Activated CD4-positive, alpha-beta memory T cell treated with anti-CD3 and anti-CD28 coated beads, Interleukin-2, amount 10 ng/mL, durations not matched to agents 7 days and 5 days (primary cell): Measurements from ENCODE around the gene SEC61B. TPM values are rescaled to one million over a fixed set of nuclear protein-coding genes. Genes with fewer than 3 reads are reported as not detected.

Experiments
- CTCF ChIA-PET: fragments of 350-600 bp; sonication (Branson Sonifier 250); formaldehyde crosslinking; loops from one replicate; lab custom pipeline; 2021; ENCODE audit warnings: antibody characterized with exemption, inconsistent platforms; lab: Charles Lee
- POLR2A ChIA-PET: fragments of 350-600 bp; sonication (Branson Sonifier 250); formaldehyde crosslinking; loops from one replicate; lab custom pipeline; 2021; ENCODE audit warnings: antibody characterized with exemption; lab: Charles Lee
- DNase-seq: peaks from one replicate; pipeline ENCODE4 v3.0.0-alpha.2; 2020
- H3K27ac Mint-ChIP-seq: one replicate; pipeline ENCODE4 v1.8.0; 2021; ENCODE audit warnings: mild to moderate bottlenecking, mixed read lengths
- H3K27me3 Mint-ChIP-seq: one replicate; pipeline ENCODE4 v1.8.0; 2021; ENCODE audit warnings: mixed read lengths
- H3K36me3 Mint-ChIP-seq: one replicate; pipeline ENCODE4 v1.8.0; 2021; ENCODE audit warnings: low read depth, mixed read lengths
- H3K4me1 Mint-ChIP-seq: one replicate; pipeline ENCODE4 v1.8.0; 2021; ENCODE audit warnings: mixed read lengths
- H3K4me3 Mint-ChIP-seq: one replicate; pipeline ENCODE4 v1.8.0; 2021; ENCODE audit warnings: mild to moderate bottlenecking, mixed read lengths
- H3K9me3 Mint-ChIP-seq: one replicate; pipeline ENCODE4 v1.8.0; 2021; ENCODE audit warnings: mixed read lengths
- total RNA-seq, 2 experiments: library from RNA; stranded (reverse); gene quantifications; one replicate each; pipeline ENCODE4 v1.2.3, GENCODE V29; 2021

The SEC61B gene
- total RNA-seq, 2 experiments from 2014 or later: 148 to 165 TPM

DNA sequence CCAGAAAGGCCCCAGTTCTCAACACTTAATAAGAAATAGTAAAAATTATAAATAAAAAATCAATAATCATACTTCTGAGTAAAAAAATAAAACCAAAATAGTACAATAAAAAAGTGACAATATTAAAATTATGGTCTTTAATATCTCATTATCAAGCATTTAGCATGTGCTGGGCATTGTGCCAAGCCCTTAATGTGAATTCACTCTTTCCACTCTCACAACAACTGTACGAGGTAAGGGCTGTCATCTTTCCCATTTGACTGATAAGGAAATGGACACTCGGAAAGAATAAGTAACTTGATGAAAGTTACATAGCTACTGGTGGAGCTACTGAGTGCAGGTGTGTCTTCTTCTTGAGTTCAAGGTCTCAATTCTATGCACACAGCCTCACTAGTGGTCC, 43.6 kb downstream of the SEC61B start:
- no peak for DNase-seq

DNA sequence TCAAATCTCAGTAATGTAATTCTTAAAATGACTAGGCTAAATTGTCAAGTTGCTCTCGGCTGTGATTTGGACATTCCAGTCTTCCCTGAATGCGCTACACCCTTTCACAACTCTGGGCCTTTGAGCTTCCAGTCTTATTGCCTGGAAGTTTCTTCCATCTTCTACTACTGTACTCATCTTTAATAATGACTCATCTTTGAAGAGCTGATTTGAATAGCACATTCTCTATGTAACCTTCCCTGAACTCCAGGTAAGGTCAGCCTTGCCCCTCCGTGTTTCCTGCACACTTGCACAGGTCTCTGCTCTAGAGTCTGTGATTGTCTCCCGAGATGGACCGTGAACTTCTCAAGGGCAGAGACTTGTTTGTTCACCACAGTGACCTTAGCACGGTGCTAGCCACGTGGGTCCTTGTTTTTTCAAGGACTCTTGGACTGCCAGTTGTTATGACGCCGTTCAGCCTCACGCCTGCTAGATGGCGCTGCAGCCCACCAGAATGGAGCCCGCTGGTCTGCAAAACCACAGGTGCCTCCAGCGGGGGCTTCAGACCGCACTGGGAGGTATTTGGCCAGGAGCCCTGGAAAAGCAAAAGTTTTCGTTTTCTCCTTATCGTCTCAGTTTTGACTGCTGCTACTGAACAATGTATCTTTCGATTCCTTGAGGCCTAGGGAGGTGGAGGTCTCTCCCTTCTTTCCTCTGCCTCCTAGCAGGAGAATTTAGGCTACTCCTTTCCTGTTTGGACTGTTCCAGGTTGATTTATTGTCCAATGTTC, 44.4 kb downstream of the SEC61B start:
- Mint-ChIP-seq H3K27ac (no peak overlapping the region), H3K4me3 (no peak overlapping the region)
- POLR2A ChIA-PET: no interaction called here

More for the DNA sequence above, 43.6 kb downstream of the SEC61B start:
- POLR2A ChIA-PET: no interaction called here
- no peak overlapping the region for H3K4me3 Mint-ChIP-seq
- peaks cover 9% of the 10 kb centered on the region for H3K27me3 Mint-ChIP-seq
- H3K4me1 Mint-ChIP-seq: peaks cover 10% of the 10 kb centered on the region
- no peak overlapping the region for H3K27ac Mint-ChIP-seq
- no peaks in the 10 kb centered on the region for H3K36me3 Mint-ChIP-seq
- no peaks in the 10 kb centered on the region for H3K9me3 Mint-ChIP-seq
- CTCF ChIA-PET: interaction anchor here (0.9 to 2.8 kb wide), 9 partner anchors 10 to 559 kb away, joined by 3 to 9 read pairs (median 3); partner anchors contain the start of genes ALG2 and SEC61B

GRCh38 chr9:99269416-99269815, 47.3 kb downstream of the SEC61B start:
- no peak for DNase-seq
- Mint-ChIP-seq H3K27ac (no peak overlapping the region), H3K4me1 (peaks cover 10% of the 10 kb centered on the region), H3K9me3 (no peaks in the 10 kb centered on the region), H3K27me3 (peaks cover 9% of the 10 kb centered on the region), H3K4me3 (no peak overlapping the region), H3K36me3 (no peaks in the 10 kb centered on the region)
- ChIA-PET CTCF (no interaction called here), POLR2A (no interaction called here)

More for the DNA sequence above, 44.4 kb downstream of the SEC61B start:
- Mint-ChIP-seq H3K27me3 (peaks cover 9% of the 10 kb centered on the region), H3K9me3 (no peaks in the 10 kb centered on the region), H3K36me3 (no peaks in the 10 kb centered on the region), H3K4me1 (peaks cover 10% of the 10 kb centered on the region)
- CTCF ChIA-PET: interaction anchor here (0.9 to 2.8 kb wide), 7 partner anchors 9 to 558 kb away, joined by 3 to 9 read pairs (median 3); no protein-coding TSS in a partner anchor
- peak; percentile 71 for DNase-seq

DNA sequence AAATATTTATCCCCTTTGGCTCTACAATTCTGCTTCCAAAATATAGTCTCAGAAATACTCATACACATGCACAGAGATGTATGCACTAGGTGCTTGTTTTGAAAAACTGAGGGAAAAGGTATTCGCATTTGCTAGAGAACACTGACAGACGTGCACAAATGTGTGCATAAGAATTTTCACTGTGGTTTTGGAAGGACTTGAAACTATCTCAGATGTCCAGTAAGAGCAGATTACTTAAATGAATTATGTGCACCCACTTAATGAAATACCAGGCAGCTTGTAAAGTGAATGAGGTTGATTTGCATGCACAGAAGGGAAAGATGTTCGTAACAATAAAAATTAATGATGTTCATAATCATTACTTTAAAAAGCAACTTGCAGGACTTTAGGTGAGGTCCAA, 48.4 kb downstream of the SEC61B start:
- H3K36me3 Mint-ChIP-seq: no peaks in the 10 kb centered on the region
- H3K4me1 Mint-ChIP-seq: peaks cover 10% of the 10 kb centered on the region
- H3K27me3 Mint-ChIP-seq: peaks cover 9% of the 10 kb centered on the region
- ChIA-PET CTCF (no interaction called here), POLR2A (no interaction called here)
- no peaks in the 10 kb centered on the region for H3K9me3 Mint-ChIP-seq
- H3K27ac Mint-ChIP-seq: no peak overlapping the region
- H3K4me3 Mint-ChIP-seq: no peak overlapping the region
- no peak for DNase-seq

- CTCF ChIA-PET: no interaction called here
- POLR2A ChIA-PET: no interaction called here
- no peak for DNase-seq
- Mint-ChIP-seq H3K9me3 (no peaks in the 10 kb centered on the region), H3K27ac (no peak overlapping the region), H3K36me3 (no peaks in the 10 kb centered on the region), H3K27me3 (peaks cover 20% of the 10 kb centered on the region), H3K4me3 (no peak overlapping the region), H3K4me1 (no peaks in the 10 kb centered on the region)
These were observed 50.8 kb downstream of the SEC61B start for GRCh38 chr9:99272836-99273235.

- POLR2A ChIA-PET: no interaction called here
- Mint-ChIP-seq H3K27ac (no peak overlapping the region), H3K36me3 (no peaks in the 10 kb centered on the region), H3K4me3 (no peak overlapping the region), H3K9me3 (no peaks in the 10 kb centered on the region), H3K27me3 (peaks cover 24% of the 10 kb centered on the region), H3K4me1 (no peaks in the 10 kb centered on the region)
- CTCF ChIA-PET: interaction anchor here (0.7 kb wide), 1 partner anchor 54 kb away, joined by 3 read pairs; no protein-coding TSS in a partner anchor
- DNase-seq: no peak
These were observed 51.9 kb downstream of the SEC61B start for GRCh38 chr9:99274016-99274415.

- Mint-ChIP-seq H3K4me3 (no peak overlapping the region), H3K4me1 (no peaks in the 10 kb centered on the region), H3K36me3 (no peaks in the 10 kb centered on the region), H3K27me3 (peaks cover 21% of the 10 kb centered on the region), H3K27ac (no peak overlapping the region), H3K9me3 (no peaks in the 10 kb centered on the region)
- DNase-seq: no peak
- ChIA-PET CTCF (interaction anchor here (0.7 kb wide), 1 partner anchor 53 kb away, joined by 3 read pairs; no protein-coding TSS in a partner anchor), POLR2A (no interaction called here)
These were observed 52.4 kb downstream of the SEC61B start for GRCh38 chr9:99274495-99274894.

Other genes starting within 250 kb of the SEC61B start
- 10 to 100 TPM; 57.4 to 58.5 TPM for gene TGFBR1, start 117.2 kb upstream of the SEC61B start, total RNA-seq
- 10 to 100 TPM; 30.0 to 31.9 TPM for gene ALG2, start 340 bp upstream of the SEC61B start, total RNA-seq